Astrocyte (in vitro differentiated cells and primary cell): Measurements from ENCODE around the gene KSR2. TPM values are rescaled to one million over a fixed set of nuclear protein-coding genes. Genes with fewer than 3 reads are reported as not detected.

Experiments used
- DNase-seq: peaks from one replicate; pipeline ENCODE4 v3.0.0-alpha.2; 2010; ENCODE audit warnings: low read depth
- FAIRE-seq: peaks from 2 replicates; lab custom pipeline; 2011; peaks lifted over from hg19 to GRCh38; lab: Jason Lieb, UNC
- H2AFZ ChIP-seq: 2 replicates; pipeline ENCODE4 v1.6.0; 2012; ENCODE audit warnings: low read depth, low read length, inconsistent platforms
- H3K27ac ChIP-seq: 2 replicates; pipeline ENCODE4 v1.5.1; 2011; ENCODE audit warnings: low read depth, low read length, inconsistent platforms
- H3K27me3 ChIP-seq: 2 replicates; pipeline ENCODE4 v1.6.0; 2011; ENCODE audit warnings: low read length, inconsistent platforms; ENCODE audit not compliant: insufficient read depth
- H3K36me3 ChIP-seq: 2 replicates; pipeline ENCODE4 v1.5.1; 2011; ENCODE audit warnings: low read length, inconsistent platforms; ENCODE audit not compliant: insufficient read depth
- H3K4me1 ChIP-seq: 2 replicates; pipeline ENCODE4 v1.5.1; 2011; ENCODE audit warnings: low read length, inconsistent platforms; ENCODE audit not compliant: insufficient read depth
- H3K4me2 ChIP-seq: 2 replicates; pipeline ENCODE4 v1.6.0; 2012; ENCODE audit warnings: low read length, inconsistent platforms
- H3K4me3 ChIP-seq: 2 replicates; pipeline ENCODE4 v1.5.1; 2011; ENCODE audit warnings: low read depth, mild to moderate bottlenecking, low read length, inconsistent platforms; ENCODE audit not compliant: insufficient read depth
- H3K79me2 ChIP-seq: 2 replicates; pipeline ENCODE4 v1.6.0; 2012; ENCODE audit warnings: mild to moderate bottlenecking, low read length, inconsistent platforms; ENCODE audit not compliant: insufficient read depth
- H3K9ac ChIP-seq: 2 replicates; pipeline ENCODE4 v1.6.0; 2012; ENCODE audit warnings: mild to moderate bottlenecking, low read length, inconsistent platforms
- H3K9me3 ChIP-seq: 2 replicates; pipeline ENCODE4 v1.5.1; 2012; ENCODE audit warnings: low read depth, mild to moderate bottlenecking, low read length, inconsistent platforms; ENCODE audit not compliant: insufficient read depth
- H4K20me1 ChIP-seq: 2 replicates; pipeline ENCODE4 v1.6.0; 2012; ENCODE audit warnings: low read length, inconsistent platforms; ENCODE audit not compliant: insufficient read depth
- H3K27ac Mint-ChIP-seq: one replicate; pipeline ENCODE4 v1.8.0; 2021; ENCODE audit warnings: mild to moderate bottlenecking, mixed read lengths; ENCODE audit not compliant: unreplicated experiment
- H3K27me3 Mint-ChIP-seq: one replicate; pipeline ENCODE4 v1.8.0; 2021; ENCODE audit warnings: low read depth, mixed read lengths; ENCODE audit not compliant: unreplicated experiment
- H3K36me3 Mint-ChIP-seq: one replicate; pipeline ENCODE4 v1.8.0; 2021; ENCODE audit warnings: low read depth, mixed read lengths; ENCODE audit not compliant: unreplicated experiment
- H3K4me1 Mint-ChIP-seq: one replicate; pipeline ENCODE4 v1.8.0; 2021; ENCODE audit warnings: low read depth, mixed read lengths; ENCODE audit not compliant: unreplicated experiment
- H3K4me3 Mint-ChIP-seq: one replicate; pipeline ENCODE4 v1.8.0; 2021; ENCODE audit warnings: mild to moderate bottlenecking, moderate library complexity, mixed read lengths; ENCODE audit not compliant: unreplicated experiment
- H3K9me3 Mint-ChIP-seq: one replicate; pipeline ENCODE4 v1.8.0; 2021; ENCODE audit warnings: mild to moderate bottlenecking, mixed read lengths; ENCODE audit not compliant: unreplicated experiment
- CTCF ChIP-seq: IDR thresholded peaks from 2 replicates; pipeline ENCODE4 v1.5.1; 2011; ENCODE audit warnings: low read depth, mild to moderate bottlenecking, inconsistent platforms, low read length, moderate library complexity; ENCODE audit not compliant: insufficient read depth
- EZH2 ChIP-seq: IDR thresholded peaks from 2 replicates; pipeline ENCODE4 v1.6.1; 2012; ENCODE audit warnings: mild to moderate bottlenecking, low read length, inconsistent platforms; ENCODE audit not compliant: insufficient read depth
- total RNA-seq: library from RNA; stranded (reverse); gene quantifications from 2 replicates; pipeline ENCODE4 v1.2.1, GENCODE V29; 2021

The KSR2 gene
- total RNA-seq, 1 donor from 2014 or later, result 0.98 TPM

GRCh38 chr12:117692512-117692911 is 276.3 kb downstream of the KSR2 start:
- Mint-ChIP-seq H3K36me3 (no peaks in the 10 kb centered on the region), H3K4me3 (no peak overlapping the region), H3K9me3 (peaks cover 12% of the 10 kb centered on the region), H3K27ac (no peak overlapping the region), H3K4me1 (peaks cover 9% of the 10 kb centered on the region), H3K27me3 (no peaks in the 10 kb centered on the region)
- Histone ChIP-seq H3K79me2 (no peaks in the 10 kb centered on the region), H3K4me3 (no peak overlapping the region), H3K9ac (no peak overlapping the region), H4K20me1 (no peaks in the 10 kb centered on the region), H3K9me3 (no peaks in the 10 kb centered on the region), H3K27me3 (no peaks in the 10 kb centered on the region), H2AFZ (no peak overlapping the region), H3K4me1 (peaks cover 4% of the 10 kb centered on the region), H3K27ac (no peak overlapping the region), H3K4me2 (no peak overlapping the region), H3K36me3 (no peaks in the 10 kb centered on the region)
- no peak for FAIRE-seq
- TF ChIP-seq EZH2 (no peak), CTCF (no peak)
- DNase-seq, result no peak

- H3K27me3 Mint-ChIP-seq, result no peaks in the 10 kb centered on the region
- TF ChIP-seq CTCF (no peak), EZH2 (no peak)
- no peak overlapping the region for H3K27ac Mint-ChIP-seq
Measured at GRCh38 chr12:117689857-117690256, 278.9 kb downstream of the KSR2 start.

GRCh38 chr12:117688446-117688845 is 280.3 kb downstream of the KSR2 start:
- H3K4me3 ChIP-seq, result no peak overlapping the region
- no peak overlapping the region for H2AFZ ChIP-seq
- H3K4me3 Mint-ChIP-seq, result no peak overlapping the region
- H3K27me3 ChIP-seq, result no peaks in the 10 kb centered on the region
- H3K36me3 ChIP-seq, result no peaks in the 10 kb centered on the region
- H3K4me1 ChIP-seq, result peaks cover 34% of the 10 kb centered on the region
- DNase-seq (no peak), FAIRE-seq (no peak)
- no peak overlapping the region for H3K27ac Mint-ChIP-seq
- H3K79me2 ChIP-seq, result no peaks in the 10 kb centered on the region
- no peaks in the 10 kb centered on the region for H3K27me3 Mint-ChIP-seq
- H3K4me1 Mint-ChIP-seq, result peaks cover 39% of the 10 kb centered on the region
- no peak overlapping the region for H3K27ac ChIP-seq
- no peak for TF ChIP-seq EZH2
- TF ChIP-seq CTCF, result no peak
- H3K9ac ChIP-seq, result no peak overlapping the region
- peaks cover 2% of the 10 kb centered on the region for H3K9me3 Mint-ChIP-seq
- no peaks in the 10 kb centered on the region for H3K9me3 ChIP-seq
- H4K20me1 ChIP-seq, result no peaks in the 10 kb centered on the region
- no peak overlapping the region for H3K4me2 ChIP-seq
- H3K36me3 Mint-ChIP-seq, result no peaks in the 10 kb centered on the region

More at GRCh38 chr12:117689857-117690256, 278.9 kb downstream of the KSR2 start:
- no peak overlapping the region for H3K9ac ChIP-seq
- H3K4me1 ChIP-seq, result peaks cover 29% of the 10 kb centered on the region
- no peak overlapping the region for H3K27ac ChIP-seq
- H3K27me3 ChIP-seq, result no peaks in the 10 kb centered on the region
- Mint-ChIP-seq H3K4me1 (peaks cover 35% of the 10 kb centered on the region), H3K4me3 (no peak overlapping the region), H3K9me3 (peaks cover 12% of the 10 kb centered on the region), H3K36me3 (no peaks in the 10 kb centered on the region)
- no peak overlapping the region for H3K4me2 ChIP-seq
- H3K9me3 ChIP-seq, result no peaks in the 10 kb centered on the region
- H4K20me1 ChIP-seq, result no peaks in the 10 kb centered on the region
- H3K79me2 ChIP-seq, result no peaks in the 10 kb centered on the region
- DNase-seq (no peak), FAIRE-seq (no peak)
- no peak overlapping the region for H2AFZ ChIP-seq
- no peaks in the 10 kb centered on the region for H3K36me3 ChIP-seq
- H3K4me3 ChIP-seq, result no peak overlapping the region
